Trophoblast cell (in vitro differentiated cells and primary cell): Measurements from ENCODE around the gene TTC31. TPM values are rescaled to one million over a fixed set of nuclear protein-coding genes. Genes with fewer than 3 reads are reported as not detected.

Experiments used
- DNase-seq, 2 donors: peaks; one replicate each; pipeline ENCODE4 v3.0.0-alpha.2; 2016
- H2AFZ ChIP-seq: 2 replicates; pipeline ENCODE4 v1.6.1; 2013; ENCODE audit warnings: low read length, moderate library complexity, mild to moderate bottlenecking; ENCODE audit not compliant: insufficient read depth, poor library complexity
- H2AK5ac ChIP-seq: 2 replicates; pipeline ENCODE4 v1.6.1; 2013; ENCODE audit warnings: mild to moderate bottlenecking, low read length
- H2BK120ac ChIP-seq: 2 replicates; pipeline ENCODE4 v1.6.1; 2013; ENCODE audit warnings: low read length, mild to moderate bottlenecking, moderate library complexity; ENCODE audit not compliant: insufficient read depth, poor library complexity
- H2BK12ac ChIP-seq: 2 replicates; pipeline ENCODE4 v1.6.1; 2013; ENCODE audit warnings: mild to moderate bottlenecking, low read length, moderate library complexity
- H2BK5ac ChIP-seq: 2 replicates; pipeline ENCODE4 v1.6.1; 2013; ENCODE audit warnings: low read length, low read depth, moderate library complexity, mild to moderate bottlenecking; ENCODE audit not compliant: poor library complexity
- H3K14ac ChIP-seq: 2 replicates; pipeline ENCODE4 v1.6.1; 2013; ENCODE audit warnings: mild to moderate bottlenecking, low read length
- H3K18ac ChIP-seq: 2 replicates; pipeline ENCODE4 v1.6.1; 2013; ENCODE audit warnings: mild to moderate bottlenecking, low read length
- H3K23ac ChIP-seq: 2 replicates; pipeline ENCODE4 v1.6.1; 2013; ENCODE audit warnings: low read length
- H3K27ac ChIP-seq: 2 replicates; pipeline ENCODE4 v1.5.1; 2013; ENCODE audit warnings: low read depth, mild to moderate bottlenecking, inconsistent platforms, low read length, moderate library complexity
- H3K27me3 ChIP-seq: 2 replicates; pipeline ENCODE4 v1.6.1; 2013; ENCODE audit warnings: inconsistent platforms, mild to moderate bottlenecking, low read length, moderate library complexity; ENCODE audit not compliant: insufficient read depth
- H3K36me3 ChIP-seq, 2 experiments: 1 replicate in 1 of 2; 2 replicates in 1 of 2; pipeline ENCODE4 v1.6.1; 2013; ENCODE audit warnings: low read length in 2 of 2, mild to moderate bottlenecking in 2 of 2, moderate library complexity in 1 of 2; ENCODE audit not compliant: insufficient read depth in 2 of 2, control insufficient read depth in 1 of 2
- H3K4ac ChIP-seq: 2 replicates; pipeline ENCODE4 v1.6.1; 2013; ENCODE audit warnings: low read depth, mild to moderate bottlenecking, low read length, moderate library complexity
- H3K4me1 ChIP-seq, 2 experiments: 1 replicate in 1 of 2; 2 replicates in 1 of 2; pipeline ENCODE4 v1.6.1; 2013; ENCODE audit warnings: low read length in 2 of 2, mild to moderate bottlenecking in 2 of 2, moderate library complexity in 1 of 2; ENCODE audit not compliant: insufficient read depth in 2 of 2, control insufficient read depth in 1 of 2
- H3K4me2 ChIP-seq: 2 replicates; pipeline ENCODE4 v1.6.1; 2013; ENCODE audit warnings: inconsistent platforms, mild to moderate bottlenecking, low read length, moderate library complexity
- H3K4me3 ChIP-seq: 2 replicates; pipeline ENCODE4 v1.5.1; 2013; ENCODE audit warnings: mild to moderate bottlenecking, low read depth, low read length, inconsistent platforms
- H3K79me1 ChIP-seq: one replicate; pipeline ENCODE4 v1.6.1; 2013; ENCODE audit warnings: low read length
- H3K79me2 ChIP-seq: 2 replicates; pipeline ENCODE4 v1.6.1; 2013; ENCODE audit warnings: low read length, mild to moderate bottlenecking; ENCODE audit not compliant: control insufficient read depth, insufficient read depth, poor library complexity
- H3K9ac ChIP-seq: 2 replicates; pipeline ENCODE4 v1.6.1; 2013; ENCODE audit warnings: mild to moderate bottlenecking, low read length
- H3K9me3 ChIP-seq: 2 replicates; pipeline ENCODE4 v1.6.1; 2013; ENCODE audit warnings: low read depth, mild to moderate bottlenecking, control low read depth, inconsistent platforms, low read length; ENCODE audit not compliant: insufficient read depth
- H4K12ac ChIP-seq: 2 replicates; pipeline ENCODE4 v1.6.1; 2013; ENCODE audit warnings: low read depth, mild to moderate bottlenecking, low read length, moderate library complexity
- H4K8ac ChIP-seq: 2 replicates; pipeline ENCODE4 v1.6.1; 2013; ENCODE audit warnings: low read depth, mild to moderate bottlenecking, low read length, moderate library complexity
- H4K91ac ChIP-seq: one replicate; pipeline ENCODE4 v1.6.1; 2013; ENCODE audit warnings: low read depth, mild to moderate bottlenecking, low read length, moderate library complexity
- WGBS: extraction: QIAGEN DNeasy Blood & Tissue Kit; methylation state at CpG from one replicate; pipeline ENCODE4 v1.1.7; 2013; ENCODE audit warnings: missing lambda C conversion rate; ENCODE audit not compliant: insufficient read length, insufficient coverage; ENCODE audit errors: extremely low coverage; 5-methylcytosine and 5-hydroxymethylcytosine counted together
- polyA plus RNA-seq: library from polyadenylated mRNA; stranded (reverse); fragments of 200-250 nt; gene quantifications from 2 replicates; pipeline ENCODE4 v1.2.3, GENCODE V29; 2013

Gene TTC31
- 11.1 and 11.2 TPM in 2 replicates for polyA plus RNA-seq

GRCh38 chr2:74482801-74483674 lies at the start of gene TTC31, which contains the start of gene CCDC142:
TSS of gene TTC31 (plus strand) at chr2:74483081. CDS start at chr2:74483096, 15 bp downstream.
TSS of gene CCDC142 (minus strand) at chr2:74482998. CDS start at chr2:74482837, 161 bp downstream.
- no peak within 1 kb of the TSS for H2BK12ac ChIP-seq
- H3K4me3 ChIP-seq: peak within 1 kb of the TSS; percentile 94
- H3K4me1 ChIP-seq: peaks cover 9 to 13% of the 10 kb centered on the region in 2 experiments
- peak within 1 kb of the TSS; percentile 9 for H2AK5ac ChIP-seq
- peak within 1 kb of the TSS; percentile 66 for H3K4me2 ChIP-seq
- peak within 1 kb of the TSS; percentile 80 for H2AFZ ChIP-seq
- peaks cover 9% of the 10 kb centered on the region for H3K79me2 ChIP-seq
- peak within 1 kb of the TSS; percentile 51 for H3K4ac ChIP-seq
- peak; percentile 91 to 94 for DNase-seq
- peak within 1 kb of the TSS; percentile 65 for H3K27ac ChIP-seq
- H3K18ac ChIP-seq: peak within 1 kb of the TSS; percentile 71
- H3K14ac ChIP-seq: peak within 1 kb of the TSS; percentile 65
- H3K27me3 ChIP-seq: no peaks in the 10 kb centered on the region
- peak within 1 kb of the TSS; percentile 82 for H4K8ac ChIP-seq
- peak within 1 kb of the TSS; percentile 73 for H2BK5ac ChIP-seq
- peaks cover 9 to 11% of the 10 kb centered on the region in 2 experiments for H3K36me3 ChIP-seq
- peak within 1 kb of the TSS; percentile 71 for H4K91ac ChIP-seq
- peak within 1 kb of the TSS; percentile 55 for H4K12ac ChIP-seq
- no peak within 1 kb of the TSS for H3K23ac ChIP-seq
- H3K9me3 ChIP-seq: no peaks in the 10 kb centered on the region
- H3K79me1 ChIP-seq: peaks cover 11% of the 10 kb centered on the region
- peak within 1 kb of the TSS; percentile 89 for H3K9ac ChIP-seq
- WGBS: no CpG with 5 or more reads among the region's 50 CpGs
- H2BK120ac ChIP-seq: peak within 1 kb of the TSS; percentile 40

- Histone ChIP-seq H3K79me1 (peaks cover 16% of the 10 kb centered on the region), H3K23ac (no peak overlapping the region), H2AK5ac (no peak overlapping the region), H3K18ac (peak overlapping the region; percentile 9), H4K12ac (no peak overlapping the region), H3K9ac (no peak overlapping the region), H3K79me2 (peaks cover 32% of the 10 kb centered on the region), H3K36me3 (peaks cover 33 to 40% of the 10 kb centered on the region in 2 experiments), H3K14ac (no peak overlapping the region), H3K4me2 (no peak overlapping the region), H2BK120ac (no peak overlapping the region), H2BK12ac (no peak overlapping the region), H3K27ac (no peak overlapping the region), H3K9me3 (peaks cover 1% of the 10 kb centered on the region), H4K8ac (no peak overlapping the region), H2BK5ac (no peak overlapping the region), H3K27me3 (no peaks in the 10 kb centered on the region), H4K91ac (no peak overlapping the region), H3K4me3 (no peak overlapping the region), H2AFZ (no peak overlapping the region), H3K4ac (peak overlapping the region; percentile 52), H3K4me1 (peaks cover 14% of the 10 kb centered on the region in 2 experiments)
- DNase-seq: no peak
- WGBS: no CpG with 5 or more reads among the region's 43 CpGs
Observed at GRCh38 chr2:74436111-74436805, 46.6 kb upstream of the TTC31 start.

- Histone ChIP-seq H4K12ac (no peak overlapping the region), H4K8ac (no peak overlapping the region), H2AK5ac (no peak overlapping the region), H2BK5ac (no peak overlapping the region), H3K18ac (no peak overlapping the region), H2BK120ac (no peak overlapping the region), H3K36me3 (peaks cover 28 to 34% of the 10 kb centered on the region in 2 experiments), H4K91ac (no peak overlapping the region), H3K14ac (no peak overlapping the region), H3K27ac (no peak overlapping the region), H3K4ac (peak overlapping the region; percentile 39), H3K79me1 (peaks cover 24% of the 10 kb centered on the region), H3K9ac (no peak overlapping the region), H3K27me3 (no peaks in the 10 kb centered on the region), H3K9me3 (peaks cover 1% of the 10 kb centered on the region), H2BK12ac (no peak overlapping the region), H3K23ac (no peak overlapping the region), H3K4me1 (peaks cover 14% of the 10 kb centered on the region in 2 experiments), H2AFZ (no peak overlapping the region), H3K4me2 (no peak overlapping the region), H3K4me3 (no peak overlapping the region), H3K79me2 (peaks cover 39% of the 10 kb centered on the region)
- no CpG with 5 or more reads among the region's 6 CpGs for WGBS
- DNase-seq: no peak
Observed at GRCh38 chr2:74436848-74437695, 45.8 kb upstream of the TTC31 start.

GRCh38 chr2:74438248-74438647 lies 44.6 kb upstream of the TTC31 start:
- H3K9me3 ChIP-seq: no peaks in the 10 kb centered on the region
- H4K8ac ChIP-seq: no peak overlapping the region
- no peak overlapping the region for H4K91ac ChIP-seq
- H3K18ac ChIP-seq: no peak overlapping the region
- no peak overlapping the region for H2BK120ac ChIP-seq
- H2AFZ ChIP-seq: no peak overlapping the region
- no CpG with 5 or more reads among the region's 1 CpG for WGBS
- no peak overlapping the region for H2AK5ac ChIP-seq
- no peak for DNase-seq
- peak overlapping the region; percentile 14 for H3K4me2 ChIP-seq
- no peak overlapping the region for H2BK5ac ChIP-seq
- no peak overlapping the region for H2BK12ac ChIP-seq
- no peak overlapping the region for H3K9ac ChIP-seq
- no peak overlapping the region for H3K4me3 ChIP-seq
- peak overlapping the region; percentile 57 for H3K4ac ChIP-seq
- H3K27ac ChIP-seq: no peak overlapping the region
- H4K12ac ChIP-seq: no peak overlapping the region
- no peak overlapping the region for H3K23ac ChIP-seq
- H3K27me3 ChIP-seq: no peaks in the 10 kb centered on the region
- no peak overlapping the region for H3K14ac ChIP-seq
- H3K36me3 ChIP-seq: peaks cover 22 to 27% of the 10 kb centered on the region in 2 experiments
- H3K79me2 ChIP-seq: peaks cover 40% of the 10 kb centered on the region
- peaks cover 26% of the 10 kb centered on the region for H3K79me1 ChIP-seq
- peaks cover 14 to 17% of the 10 kb centered on the region in 2 experiments for H3K4me1 ChIP-seq
